ENCODE results near the gene PMVK. TPM values are rescaled to one million over a fixed set of nuclear protein-coding genes. Genes with fewer than 3 reads are reported as not detected.

The PMVK gene
- total and polyA plus RNA-seq, 4 donors, result 18.4 to 48.8 (median 43.4) TPM

- Histone ChIP-seq H3K4me3 (no peak overlapping the region), H3K27me3 (ENCODE audit: control insufficient read depth in 3 of 3, insufficient read depth in 3 of 3, low read length in 2 of 3) (no peaks in the 10 kb centered on the region), H3K9me3 (ENCODE audit: control insufficient read depth in 4 of 4, insufficient read depth in 3 of 4, low read length in 3 of 4) (no peaks in the 10 kb centered on the region), H3K9ac (ENCODE audit: insufficient read depth in 1 of 2, low read length in 2 of 2) (peak overlapping the region; percentile 26 to 83), H3K27ac (ENCODE audit: low read depth in 1 of 2, low read length in 1 of 2) (peak overlapping the region; percentile 96), H3K36me3 (ENCODE audit: control insufficient read depth in 4 of 4, insufficient read depth in 4 of 4, low read length in 4 of 4) (peaks cover 0 to 15% (median 5%) of the 10 kb centered on the region in 4 donors), H3K4me1 (ENCODE audit: control insufficient read depth in 5 of 5, insufficient read depth in 5 of 5, low read length in 5 of 5) (peaks cover 6 to 63% (median 27%) of the 10 kb centered on the region in 5 donors)
- 28 to 44% methylated on average over 18 of the region's 18 CpGs for WGBS, 2 donors
- no peak for ATAC-seq (ENCODE audit: insufficient read depth, low FRiP score)
- no peak for TF ChIP-seq CTCF (IDR thresholded peaks at IDR 0.05; ENCODE audit: control extremely low read depth, extremely low read depth)
- DNase-seq, result peak; percentile 89 to 93 (median 90)
Measured at GRCh38 chr1:154972517-154973343, 36.2 kb upstream of the PMVK start.

DNA sequence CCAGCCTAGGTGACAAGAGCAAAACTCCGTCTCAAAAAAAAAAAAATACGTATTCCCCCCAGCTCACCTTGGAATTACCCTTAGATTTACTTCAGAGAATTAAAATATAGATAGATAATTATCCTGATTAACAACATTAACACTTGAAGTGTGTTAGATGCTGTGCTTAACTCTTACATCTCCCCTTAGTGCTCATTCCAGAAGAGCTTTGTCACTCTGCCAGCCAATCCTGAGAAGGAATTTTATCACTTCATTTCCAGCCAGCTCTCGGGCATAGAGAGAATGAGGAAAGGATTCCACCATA lies 35.6 kb upstream of the PMVK start:
- 55 to 78% methylated on average over 3 of the region's 3 CpGs for whole genome bisulfite sequencing, 2 donors
- no peak for ATAC-seq (ENCODE audit: insufficient read depth, low FRiP score)
- peaks cover 6 to 63% (median 27%) of the 10 kb centered on the region in 5 donors for H3K4me1 ChIP-seq (ENCODE audit: control insufficient read depth in 5 of 5, insufficient read depth in 5 of 5, low read length in 5 of 5)
- peak overlapping the region; percentile 96 for H3K27ac ChIP-seq (ENCODE audit: low read depth in 1 of 2, low read length in 1 of 2)
- no peak for DNase-seq
- H3K9me3 ChIP-seq (ENCODE audit: control insufficient read depth in 4 of 4, insufficient read depth in 3 of 4, low read length in 3 of 4), result no peaks in the 10 kb centered on the region
- H3K9ac ChIP-seq (ENCODE audit: insufficient read depth in 1 of 2, low read length in 2 of 2), result peak overlapping the region; percentile 26 to 71
- H3K27me3 ChIP-seq (ENCODE audit: control insufficient read depth in 3 of 3, insufficient read depth in 3 of 3, low read length in 2 of 3), result no peaks in the 10 kb centered on the region
- TF ChIP-seq CTCF (IDR thresholded peaks at IDR 0.05; ENCODE audit: control extremely low read depth, extremely low read depth), result no peak
- peaks cover 4 to 21% (median 10%) of the 10 kb centered on the region in 4 donors for H3K36me3 ChIP-seq (ENCODE audit: control insufficient read depth in 4 of 4, insufficient read depth in 4 of 4, low read length in 4 of 4)
- no peak overlapping the region for H3K4me3 ChIP-seq

DNA sequence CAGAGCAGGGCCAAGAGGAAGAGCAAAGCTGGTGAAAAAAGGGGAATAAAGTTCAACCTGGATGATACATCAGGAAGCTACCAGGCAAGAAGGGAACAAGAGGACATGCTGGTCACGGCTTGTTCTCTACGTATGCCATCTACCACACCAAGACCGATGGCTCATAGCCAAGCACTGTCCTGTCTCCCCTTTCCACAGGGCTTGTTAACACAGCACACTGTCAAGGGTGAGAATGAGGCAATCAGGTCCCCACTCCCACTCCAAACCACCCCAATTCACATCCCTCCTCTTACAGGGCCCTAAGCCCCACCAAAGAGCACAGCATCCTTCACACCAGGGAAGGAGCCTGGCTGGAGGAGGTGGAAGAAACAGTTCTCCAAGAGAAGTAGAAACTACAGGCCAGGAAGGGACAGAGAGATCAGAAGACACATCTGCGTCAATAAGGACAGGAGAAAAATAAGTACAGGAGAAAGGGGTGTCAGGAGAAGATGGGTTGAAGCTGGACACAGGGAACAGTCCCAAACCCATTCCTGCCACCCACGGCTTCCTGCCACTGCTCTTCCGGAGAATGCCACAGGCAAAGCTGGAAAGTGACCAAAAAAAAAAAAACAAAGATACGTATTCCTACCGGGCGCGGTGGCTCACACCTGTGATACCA lies 35.0 kb upstream of the PMVK start:
- Histone ChIP-seq H3K27ac (ENCODE audit: low read depth in 1 of 2, low read length in 1 of 2) (peak overlapping the region; percentile 94 to 96), H3K9me3 (ENCODE audit: control insufficient read depth in 4 of 4, insufficient read depth in 3 of 4, low read length in 3 of 4) (no peaks in the 10 kb centered on the region), H3K4me1 (ENCODE audit: control insufficient read depth in 5 of 5, insufficient read depth in 5 of 5, low read length in 5 of 5) (peaks cover 5 to 59% (median 27%) of the 10 kb centered on the region in 5 donors), H3K36me3 (ENCODE audit: control insufficient read depth in 4 of 4, insufficient read depth in 4 of 4, low read length in 4 of 4) (peaks cover 8 to 23% (median 17%) of the 10 kb centered on the region in 4 donors), H3K27me3 (ENCODE audit: control insufficient read depth in 3 of 3, insufficient read depth in 3 of 3, low read length in 2 of 3) (no peaks in the 10 kb centered on the region), H3K4me3 (no peak overlapping the region), H3K9ac (ENCODE audit: insufficient read depth in 1 of 2, low read length in 2 of 2) (peak overlapping the region in 1 of 2 donors; percentile 69)
- ATAC-seq (ENCODE audit: insufficient read depth, low FRiP score) (no peak), DNase-seq (no peak)
- 33 to 60% methylated on average over 10 of the region's 10 CpGs for WGBS, 2 donors
- no peak for TF ChIP-seq CTCF (IDR thresholded peaks at IDR 0.05; ENCODE audit: control extremely low read depth, extremely low read depth)

Measured in lung (tissue), 12 donors.